GM13976 (cell line): Measurements from ENCODE around the gene RSU1.
A peak's percentile ranks its signal among the peaks of the same experiment; 100 is the strongest.

Experiments used
- DNase-seq: peaks from one replicate; pipeline ENCODE4 v3.0.0; 2012; ENCODE audit warnings: low spot score
- CTCF ChIP-seq: IDR thresholded peaks from 2 replicates; pipeline ENCODE4 v1.5.1; 2012; ENCODE audit warnings: borderline replicate concordance, mild to moderate bottlenecking; ENCODE audit not compliant: insufficient read depth; ENCODE audit errors: extremely low read depth, missing control alignments, control extremely low read depth
- in situ Hi-C: fragments of 300-500 bp; cut with MboI; formaldehyde crosslinking; loops from one replicate; pipeline ENCODE4 v1.12.0; 2022; ENCODE audit warnings: low sequenced_read_pairs, mixed read lengths, inconsistent platforms; ENCODE audit not compliant: unreplicated experiment

The RSU1 gene

GRCh38 chr10:16816171-16816570 is 1.1 kb downstream of the RSU1 start:
- in situ Hi-C loops = loop anchor here (25.0 kb wide), 1 partner anchor 929 kb away; no protein-coding TSS in a partner anchor
- TF ChIP-seq CTCF = no peak
- DNase-seq = no peak

GRCh38 chr10:16814012-16814411 is 3.2 kb downstream of the RSU1 start:
- no peak for DNase-seq
- no peak for TF ChIP-seq CTCF
- in situ Hi-C loops = loop anchor here (25.0 kb wide), 1 partner anchor 927 kb away; no protein-coding TSS in a partner anchor

- in situ Hi-C loops = loop anchor here (25.0 kb wide), 1 partner anchor 925 kb away; no protein-coding TSS in a partner anchor
- TF ChIP-seq CTCF = no peak
- no peak for DNase-seq
Measured at GRCh38 chr10:16812676-16813075, 4.5 kb downstream of the RSU1 start.

- no peak for TF ChIP-seq CTCF
- DNase-seq = no peak
- in situ Hi-C loops = loop anchor here (25.0 kb wide), 1 partner anchor 924 kb away; no protein-coding TSS in a partner anchor
Measured at GRCh38 chr10:16811765-16812164, 5.5 kb downstream of the RSU1 start.

- no peak for TF ChIP-seq CTCF
- DNase-seq = no peak
- in situ Hi-C loops = loop anchor here (25.0 kb wide), 1 partner anchor 924 kb away; no protein-coding TSS in a partner anchor
Measured at GRCh38 chr10:16811292-16811691, 5.9 kb downstream of the RSU1 start.

- peak; percentile 51 for TF ChIP-seq CTCF
- peak; percentile 72 for DNase-seq
- in situ Hi-C loops = loop anchor here (25.0 kb wide), 1 partner anchor 922 kb away; no protein-coding TSS in a partner anchor
Measured at GRCh38 chr10:16809074-16809718, 8.0 kb downstream of the RSU1 start.
